SK-N-SH (cell line): ENCODE measurements around the gene GSC.

ENCODE experiments used
- CTCF ChIP-seq: fragments of 200-600 bp; sonication (generic); IDR thresholded peaks from 2 replicates; pipeline ENCODE4 v1.6.1; 2017; ENCODE audit warnings: antibody characterized with exemption, mild to moderate bottlenecking, moderate library complexity
- EP300 ChIP-seq, 2 experiments: IDR thresholded peaks; 2 replicates each; pipeline versions ENCODE4 v1.4.0 to v1.6.1; 2012; ENCODE audit warnings: borderline replicate concordance in 1 of 2, low read depth in 1 of 2, low read length in 1 of 2
- FOXJ3 ChIP-seq: sonication (generic); formaldehyde crosslinking; IDR thresholded peaks from 2 replicates; pipeline ENCODE4 v1.5.1; 2020; ENCODE audit warnings: mild to moderate bottlenecking, missing genetic modification reagents
- JUND ChIP-seq: IDR thresholded peaks from 2 replicates; pipeline ENCODE4 v1.4.0; 2012
- MAX ChIP-seq: IDR thresholded peaks from 2 replicates; pipeline ENCODE4 v1.4.0; 2012; ENCODE audit warnings: low read depth
- MXI1 ChIP-seq: IDR thresholded peaks from 2 replicates; pipeline ENCODE4 v1.6.1; 2012; ENCODE audit warnings: mild to moderate bottlenecking, low read depth, low read length, improper control_type of control experiment
- NFIC ChIP-seq: IDR thresholded peaks from 2 replicates; pipeline ENCODE4 v1.4.0; 2012; ENCODE audit warnings: borderline replicate concordance
- POLR2AphosphoS5 ChIP-seq: IDR thresholded peaks from 2 replicates; pipeline ENCODE4 v1.6.1; 2012; ENCODE audit warnings: low read depth, low read length
- RAD21 ChIP-seq: IDR thresholded peaks from 2 replicates; pipeline ENCODE4 v1.6.1; 2012; ENCODE audit warnings: mild to moderate bottlenecking, low read length
- USF1 ChIP-seq: IDR thresholded peaks from 2 replicates; pipeline ENCODE4 v1.4.0; 2012; ENCODE audit warnings: low read depth, borderline replicate concordance

- TF ChIP-seq CTCF (no peak), USF1 (no peak), NFIC (no peak), MXI1 (no peak), POLR2AphosphoS5 (no peak), EP300 (IDR thresholded peaks at IDR 0.05; ENCODE audit: borderline replicate concordance in 1 of 2, low read depth in 1 of 2, low read length in 1 of 2) (no peak), MAX (no peak), FOXJ3 (CRISPR knock-in tag) (no peak), RAD21 (no peak), JUND (no peak)
Observed at GRCh38 chr14:94775091-94775870, 5.4 kb upstream of the GSC start.
